Parathyroid adenoma (tissue), 2 donors: ENCODE results near the gene FBP1.

Source experiments
- H2AFZ ChIP-seq: fragments of 300-600 bp; sonication (generic); one replicate; pipeline ENCODE4 v1.7.0; 2017; ENCODE audit warnings: antibody characterized with exemption, mild to moderate bottlenecking
- H3K27ac ChIP-seq: fragments of 300-600 bp; sonication (generic); one replicate; pipeline ENCODE4 v1.7.0; 2017
- H3K27me3 ChIP-seq: fragments of 300-600 bp; sonication (generic); one replicate; pipeline ENCODE4 v1.7.0; 2017; ENCODE audit warnings: low read length; ENCODE audit not compliant: control insufficient read depth, insufficient read depth
- H3K36me3 ChIP-seq: fragments of 300-600 bp; sonication (generic); one replicate; pipeline ENCODE4 v1.7.0; 2017; ENCODE audit warnings: low read length; ENCODE audit not compliant: control insufficient read depth, insufficient read depth
- H3K4me1 ChIP-seq: fragments of 300-600 bp; sonication (generic); one replicate; pipeline ENCODE4 v1.7.0; 2017; ENCODE audit warnings: control low read depth
- H3K4me2 ChIP-seq: fragments of 300-600 bp; sonication (generic); one replicate; pipeline ENCODE4 v1.7.0; 2017; ENCODE audit warnings: low read length
- H3K4me3 ChIP-seq: fragments of 300-600 bp; sonication (generic); one replicate; pipeline ENCODE4 v1.7.0; 2017; ENCODE audit warnings: low read depth, low read length
- H3K79me2 ChIP-seq: fragments of 300-600 bp; sonication (generic); one replicate; pipeline ENCODE4 v1.7.0; 2017; ENCODE audit warnings: control low read depth
- H3K9ac ChIP-seq: fragments of 300-600 bp; sonication (generic); one replicate; pipeline ENCODE4 v1.7.0; 2017; ENCODE audit warnings: mild to moderate bottlenecking
- H3K9me3 ChIP-seq: fragments of 300-600 bp; sonication (generic); one replicate; pipeline ENCODE4 v1.7.0; 2017; ENCODE audit warnings: low read length; ENCODE audit not compliant: control insufficient read depth
- CTCF ChIP-seq: fragments of 300-600 bp; sonication (generic); IDR thresholded peaks from one replicate; pipeline ENCODE4 v1.7.0; 2017; ENCODE audit warnings: antibody characterized with exemption, mild to moderate bottlenecking
- donor health status: primary hyperparathyroidism.

The FBP1 gene

DNA sequence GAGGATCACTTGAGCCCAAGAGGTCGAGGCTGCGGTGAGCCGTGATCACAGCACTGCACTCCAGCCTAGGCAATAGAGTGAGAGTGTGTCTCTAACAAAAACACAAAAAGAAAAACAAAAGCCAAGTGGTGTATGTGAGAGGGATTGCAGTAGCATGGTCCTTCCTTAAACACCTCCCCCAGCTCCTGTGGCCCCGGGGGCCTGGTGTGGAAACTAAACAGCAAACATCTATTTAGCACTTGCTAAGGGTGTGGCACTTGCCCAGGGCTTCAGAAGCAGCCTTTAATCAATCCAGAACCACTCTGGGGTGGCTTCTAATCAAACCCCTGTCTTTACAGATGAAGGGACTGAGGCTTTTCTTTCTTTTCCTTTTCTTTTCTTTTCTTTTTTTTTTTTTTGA is 4.4 kb upstream of the FBP1 start:
- H3K27ac ChIP-seq, result no peak overlapping the region
- no peak overlapping the region for H3K9ac ChIP-seq
- no peak overlapping the region for H2AFZ ChIP-seq
- H3K9me3 ChIP-seq, result no peaks in the 10 kb centered on the region
- no peak overlapping the region for H3K4me2 ChIP-seq
- peaks cover 3% of the 10 kb centered on the region for H3K4me1 ChIP-seq
- TF ChIP-seq CTCF, result no peak
- H3K79me2 ChIP-seq, result no peaks in the 10 kb centered on the region
- no peaks in the 10 kb centered on the region for H3K27me3 ChIP-seq
- H3K36me3 ChIP-seq, result no peaks in the 10 kb centered on the region
- H3K4me3 ChIP-seq, result no peak overlapping the region

GRCh38 chr9:94643176-94643575 is 3.9 kb upstream of the FBP1 start:
- no peaks in the 10 kb centered on the region for H3K9me3 ChIP-seq
- H3K79me2 ChIP-seq, result peaks cover under 1% of the 10 kb centered on the region
- peaks cover 3% of the 10 kb centered on the region for H3K4me1 ChIP-seq
- no peak overlapping the region for H2AFZ ChIP-seq
- no peak for TF ChIP-seq CTCF
- H3K4me3 ChIP-seq, result no peak overlapping the region
- H3K9ac ChIP-seq, result no peak overlapping the region
- no peak overlapping the region for H3K4me2 ChIP-seq
- H3K27me3 ChIP-seq, result no peaks in the 10 kb centered on the region
- no peaks in the 10 kb centered on the region for H3K36me3 ChIP-seq
- H3K27ac ChIP-seq, result no peak overlapping the region

DNA sequence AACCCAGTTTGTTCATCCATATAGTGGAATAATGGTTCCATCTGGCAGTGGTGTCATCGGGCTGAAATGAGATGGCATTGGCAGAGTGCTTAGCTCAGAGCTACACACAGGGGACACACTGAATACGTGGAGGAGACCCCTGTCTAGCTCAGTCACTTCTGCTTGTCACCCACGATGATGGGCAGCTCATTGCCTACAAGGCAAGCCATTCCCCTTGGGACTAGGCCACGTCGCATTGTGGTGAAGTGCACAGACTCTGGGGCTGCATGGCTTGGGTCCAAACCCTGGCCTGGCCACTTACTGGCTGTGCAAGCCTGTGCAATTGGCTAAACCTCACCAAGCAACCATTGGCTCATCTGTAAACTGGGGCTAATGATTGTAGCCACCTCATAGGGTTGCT is 3.2 kb upstream of the FBP1 start:
- peaks cover 5% of the 10 kb centered on the region for H3K4me1 ChIP-seq
- H3K4me3 ChIP-seq, result no peak overlapping the region
- no peak overlapping the region for H2AFZ ChIP-seq
- no peaks in the 10 kb centered on the region for H3K27me3 ChIP-seq
- H3K9me3 ChIP-seq, result no peaks in the 10 kb centered on the region
- no peaks in the 10 kb centered on the region for H3K36me3 ChIP-seq
- no peak overlapping the region for H3K9ac ChIP-seq
- H3K27ac ChIP-seq, result no peak overlapping the region
- TF ChIP-seq CTCF, result no peak
- H3K79me2 ChIP-seq, result peaks cover 3% of the 10 kb centered on the region
- no peak overlapping the region for H3K4me2 ChIP-seq

DNA sequence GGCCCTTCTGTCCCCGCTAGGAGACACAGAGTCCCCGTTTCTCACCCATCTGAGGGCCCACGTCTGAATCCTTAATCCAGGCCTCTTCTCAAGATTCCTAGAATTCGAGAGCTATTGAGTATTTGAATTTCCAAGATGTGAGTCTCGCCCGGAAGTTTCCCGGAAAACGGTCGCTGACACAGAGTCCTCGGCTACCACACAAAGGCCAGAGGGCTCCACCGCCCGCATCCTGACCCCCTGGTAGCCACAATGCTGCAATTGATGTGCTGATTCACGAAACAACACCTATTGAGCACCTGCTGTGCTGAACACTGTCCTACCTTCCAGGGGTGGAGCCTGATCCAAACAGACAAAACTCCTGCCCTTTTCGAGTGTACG is 670 bp upstream of the FBP1 start:
- H2AFZ ChIP-seq, result peak overlapping the region; percentile 74
- TF ChIP-seq CTCF, result no peak
- H3K27ac ChIP-seq, result peak overlapping the region; percentile 86
- H3K36me3 ChIP-seq, result no peaks in the 10 kb centered on the region
- peak overlapping the region; percentile 74 for H3K4me2 ChIP-seq
- peak overlapping the region; percentile 60 for H3K4me3 ChIP-seq
- peaks cover 6% of the 10 kb centered on the region for H3K4me1 ChIP-seq
- no peak overlapping the region for H3K9ac ChIP-seq
- H3K9me3 ChIP-seq, result no peaks in the 10 kb centered on the region
- peaks cover 3% of the 10 kb centered on the region for H3K79me2 ChIP-seq
- no peaks in the 10 kb centered on the region for H3K27me3 ChIP-seq

- peak overlapping the region; percentile 86 for H3K27ac ChIP-seq
- H3K4me3 ChIP-seq, result peak overlapping the region; percentile 60
- peak overlapping the region; percentile 74 for H3K4me2 ChIP-seq
- H2AFZ ChIP-seq, result peak overlapping the region; percentile 74
- no peaks in the 10 kb centered on the region for H3K36me3 ChIP-seq
- H3K9ac ChIP-seq, result no peak overlapping the region
- H3K9me3 ChIP-seq, result no peaks in the 10 kb centered on the region
- TF ChIP-seq CTCF, result no peak
- peaks cover 6% of the 10 kb centered on the region for H3K4me1 ChIP-seq
- H3K79me2 ChIP-seq, result peaks cover 3% of the 10 kb centered on the region
- H3K27me3 ChIP-seq, result no peaks in the 10 kb centered on the region
Observed at GRCh38 chr9:94638335-94639060, 820 bp downstream of the FBP1 start.
